IMR-90 (cell line): Measurements from ENCODE around the gene PGA3. TPM values are rescaled to one million over a fixed set of nuclear protein-coding genes. Genes with fewer than 3 reads are reported as not detected.

Source experiments
- ATAC-seq: fragments of 200-7000 bp; cut with Tn5 transposase; 2 replicates; pipeline ENCODE4 v1.9.1; 2020; ENCODE audit warnings: low read depth, mild to moderate bottlenecking, moderate library complexity
- BruUV-seq: library from RNA; stranded (reverse); fragments of 400-500 nt; replicated peaks from 2 replicates; lab custom pipeline; 2021; lab: Mats Ljungman, UMichigan
- CTCF ChIA-PET: fragments of 300-600 bp; formaldehyde crosslinking; extraction: SDS; loops from one replicate; lab custom pipeline; 2021; ENCODE audit warnings: antibody characterized with exemption; lab: Yijun Ruan, JAX
- POLR2A ChIA-PET: fragments of 300-600 bp; sonication (Branson Sonifier 250); formaldehyde crosslinking; loops from one replicate; lab custom pipeline; 2022; ENCODE audit warnings: antibody characterized with exemption; ENCODE audit not compliant: unreplicated experiment; lab: Charles Lee
- DNase-seq: peaks from one replicate; pipeline ENCODE4 v3.0.0; 2013
- H2AFZ ChIP-seq: replicated peaks from 2 replicates; pipeline ENCODE3; 2013; ENCODE audit warnings: low read length, mild to moderate bottlenecking; ENCODE audit not compliant: poor library complexity
- H2AK5ac ChIP-seq: 2 replicates; pipeline ENCODE4 v1.6.1; 2013; ENCODE audit warnings: low read depth, low read length, inconsistent platforms
- H2AK9ac ChIP-seq: replicated peaks from 2 replicates; pipeline ENCODE3; 2013; ENCODE audit warnings: mild to moderate bottlenecking, low read depth, low read length, moderate library complexity; ENCODE audit not compliant: poor library complexity
- H2BK120ac ChIP-seq: 2 replicates; pipeline ENCODE4 v1.6.1; 2013; ENCODE audit warnings: low read depth, low read length, inconsistent platforms
- H2BK15ac ChIP-seq: 3 replicates; pipeline ENCODE4 v1.6.1; 2013; ENCODE audit warnings: low read depth, low read length, inconsistent platforms
- H2BK20ac ChIP-seq: 2 replicates; pipeline ENCODE4 v1.6.1; 2013; ENCODE audit warnings: low read depth, mild to moderate bottlenecking, inconsistent platforms, low read length, moderate library complexity
- H2BK5ac ChIP-seq: 2 replicates; pipeline ENCODE4 v1.6.1; 2013; ENCODE audit warnings: mild to moderate bottlenecking, low read depth, low read length, inconsistent platforms; ENCODE audit not compliant: poor library complexity, severe bottlenecking
- H3K14ac ChIP-seq: replicated peaks from 2 replicates; pipeline ENCODE4 v1.6.1; 2013; ENCODE audit warnings: low read depth, low read length, inconsistent platforms
- H3K18ac ChIP-seq: 2 replicates; pipeline ENCODE4 v1.6.1; 2013; ENCODE audit warnings: low read depth, low read length, control low read depth
- H3K23ac ChIP-seq: 2 replicates; pipeline ENCODE4 v1.6.1; 2013; ENCODE audit warnings: low read depth, low read length, inconsistent platforms
- H3K27ac ChIP-seq: 2 replicates; pipeline ENCODE4 v1.5.1; 2013; ENCODE audit warnings: mild to moderate bottlenecking, control low read depth, low read length; ENCODE audit not compliant: insufficient read depth
- H3K27me3 ChIP-seq: 2 replicates; pipeline ENCODE4 v1.6.1; 2013; ENCODE audit warnings: low read length; ENCODE audit not compliant: control insufficient read depth, insufficient read depth
- H3K36me3 ChIP-seq: 2 replicates; pipeline ENCODE4 v1.6.1; 2013; ENCODE audit warnings: low read length, mixed read lengths; ENCODE audit not compliant: control insufficient read depth, insufficient read depth
- H3K4ac ChIP-seq: 2 replicates; pipeline ENCODE4 v1.6.1; 2013; ENCODE audit warnings: low read depth, low read length, inconsistent platforms
- H3K4me1 ChIP-seq: 2 replicates; pipeline ENCODE4 v1.6.1; 2013; ENCODE audit warnings: low read length, mixed read lengths; ENCODE audit not compliant: control insufficient read depth, insufficient read depth
- H3K4me2 ChIP-seq: 2 replicates; pipeline ENCODE4 v1.6.1; 2013; ENCODE audit warnings: low read depth, mild to moderate bottlenecking, control low read depth, low read length, moderate library complexity
- H3K4me3 ChIP-seq: 2 replicates; pipeline ENCODE4 v1.5.1; 2013; ENCODE audit warnings: low read depth, mild to moderate bottlenecking, control low read depth, low read length, moderate library complexity; ENCODE audit not compliant: insufficient read depth
- H3K56ac ChIP-seq: 2 replicates; pipeline ENCODE4 v1.6.1; 2013; ENCODE audit warnings: low read length, inconsistent platforms; ENCODE audit not compliant: insufficient read depth; ENCODE audit errors: extremely low read depth
- H3K79me1 ChIP-seq, 2 experiments: 2 replicates each; pipeline ENCODE4 v1.6.1; 2013; ENCODE audit warnings: low read length in 2 of 2, inconsistent platforms in 1 of 2, low read depth in 1 of 2
- H3K9ac ChIP-seq: 2 replicates; pipeline ENCODE4 v1.6.1; 2013; ENCODE audit warnings: low read depth, low read length, control low read depth
- H3K9me1 ChIP-seq: 2 replicates; pipeline ENCODE4 v1.6.1; 2013; ENCODE audit warnings: low read length, inconsistent platforms; ENCODE audit not compliant: insufficient read depth
- H3K9me3 ChIP-seq: 2 replicates; pipeline ENCODE4 v1.6.1; 2013; ENCODE audit warnings: low read length; ENCODE audit not compliant: control insufficient read depth, insufficient read depth
- H4K20me1 ChIP-seq: 2 replicates; pipeline ENCODE4 v1.6.1; 2013; ENCODE audit warnings: low read length, inconsistent platforms; ENCODE audit not compliant: insufficient read depth
- H4K5ac ChIP-seq: 2 replicates; pipeline ENCODE4 v1.6.1; 2013; ENCODE audit warnings: mild to moderate bottlenecking, low read depth, low read length, control low read depth
- H4K8ac ChIP-seq, 2 experiments: 2 replicates each; pipeline ENCODE4 v1.6.1; 2013; ENCODE audit warnings: low read depth in 2 of 2, low read length in 2 of 2, control low read depth in 1 of 2, inconsistent platforms in 1 of 2
- H4K91ac ChIP-seq: 2 replicates; pipeline ENCODE4 v1.6.1; 2013; ENCODE audit warnings: low read depth, low read length, inconsistent platforms; ENCODE audit not compliant: insufficient read depth
- BHLHE40 ChIP-seq: fragments of 150-350 bp; IDR thresholded peaks from 2 replicates; pipeline ENCODE4 v1.6.1; 2016; ENCODE audit warnings: mild to moderate bottlenecking, low read depth, low read length
- CEBPB ChIP-seq: IDR thresholded peaks from 2 replicates; pipeline ENCODE4 v1.6.1; 2012; ENCODE audit warnings: low read depth, low read length, improper control_type of control experiment
- ELK1 ChIP-seq: fragments of 150-350 bp; IDR thresholded peaks from 2 replicates; pipeline ENCODE4 v1.6.1; 2016; ENCODE audit warnings: low read depth, mild to moderate bottlenecking, low read length, moderate library complexity, borderline replicate concordance
- MAZ ChIP-seq: IDR thresholded peaks from 2 replicates; pipeline ENCODE4 v1.6.1; 2012; ENCODE audit warnings: low read depth, mild to moderate bottlenecking, low read length, improper control_type of control experiment, moderate library complexity, borderline replicate concordance
- POLR2A ChIP-seq: IDR thresholded peaks from 2 replicates; pipeline ENCODE4 v1.6.1; 2012; ENCODE audit warnings: mild to moderate bottlenecking, low read depth, low read length
- RAD21 ChIP-seq: IDR thresholded peaks from 2 replicates; pipeline ENCODE4 v1.6.1; 2012; ENCODE audit warnings: low read length, improper control_type of control experiment
- WGBS, 2 experiments: methylation state at CpG; one replicate each; pipeline versions ENCODE4 v1.1.5 to v1.1.7; 2013; ENCODE audit warnings: missing lambda C conversion rate in 2 of 2; ENCODE audit not compliant: insufficient read length in 1 of 2; ENCODE audit errors: extremely low coverage in 2 of 2; 5-methylcytosine and 5-hydroxymethylcytosine counted together
- dilution Hi-C: fragments of 300-500 bp; cut with HindIII; formaldehyde crosslinking; loops from one replicate; pipeline ENCODE4 v1.14.3; 2018; ENCODE audit warnings: low sequenced_read_pairs; ENCODE audit not compliant: unreplicated experiment
- in situ Hi-C: fragments of 300-500 bp; cut with MboI; formaldehyde crosslinking; loops from 3 replicates; pipeline ENCODE4 v1.14.3; 2019; ENCODE audit warnings: low sequenced_read_pairs, inconsistent platforms, mixed read lengths
- intact Hi-C: fragments of 100-400 bp; cut with micrococcal nuclease; formaldehyde crosslinking; loops from 2 replicates; pipeline ENCODE4 v1.10.0; 2022
- polyA plus RNA-seq, 3 experiments: library from polyadenylated mRNA; depleted of rRNA; stranded (reverse); fragments of >200 nt; gene quantifications; 2 replicates each; pipeline ENCODE4 v1.2.3, GENCODE V29; 2012; ENCODE audit warnings: low replicate concordance in 1 of 3
- total RNA-seq: library from RNA; depleted of rRNA; stranded (reverse); fragments of >200 nt; gene quantifications from 2 replicates; pipeline ENCODE4 v1.2.3, GENCODE V29; 2012
- TF ChIP-seq, protein P1 (sequence below): fragments of 150-350 bp; IDR thresholded peaks from 2 replicates; pipeline ENCODE4 v1.6.1; 2017; ENCODE audit warnings: mild to moderate bottlenecking, antibody characterized with exemption, low read length, low read depth

PGA3 gene
- total and polyA plus RNA-seq, 2 of the 4 experiments (the other 2 are of a cell fraction) = 0.18 TPM; not detected in 1

- peak within 1 kb of the TSS; percentile 86 for H2BK20ac ChIP-seq
- peak within 1 kb of the TSS; percentile 78 for H3K56ac ChIP-seq
- 0% methylated on average over 24 of the region's 85 CpGs; no CpG with 5 or more reads in 1 of the 2 experiments for WGBS, 2 experiments
- ATAC-seq (peak; percentile 96), DNase-seq (peak; percentile 83)
- H3K14ac ChIP-seq = peak within 1 kb of the TSS; percentile 99
- peaks cover 13% of the 10 kb centered on the region for H3K9me1 ChIP-seq
- peaks cover 9% of the 10 kb centered on the region for H3K4me1 ChIP-seq
- CTCF ChIA-PET = no interaction called here
- no peaks in the 10 kb centered on the region for H3K36me3 ChIP-seq
- peak within 1 kb of the TSS; percentile 92; the same call in 2 of the 3 replicates for H2BK15ac ChIP-seq
- H3K23ac ChIP-seq = peak within 1 kb of the TSS; percentile 99
- in situ Hi-C loops (no loop called here), intact Hi-C loops (no loop called here), dilution Hi-C loops (no loop called here)
- peak within 1 kb of the TSS; percentile 97 for H2AK5ac ChIP-seq
- no peaks in the 10 kb centered on the region for H4K20me1 ChIP-seq
- peaks cover 18 to 38% of the 10 kb centered on the region in 2 experiments for H3K79me1 ChIP-seq
- H3K9ac ChIP-seq = peak within 1 kb of the TSS; percentile 89
- peak within 1 kb of the TSS; percentile 92 for H2BK120ac ChIP-seq
- H4K5ac ChIP-seq = peak within 1 kb of the TSS; percentile 83
- POLR2A ChIA-PET = no interaction called here
- peak within 1 kb of the TSS; percentile 93 for H2AK9ac ChIP-seq
- H3K4me3 ChIP-seq = peak within 1 kb of the TSS; percentile 82
- peak within 1 kb of the TSS; percentile 100 for H3K4ac ChIP-seq
- H3K27ac ChIP-seq = peak within 1 kb of the TSS; percentile 85
- H3K4me2 ChIP-seq = peak within 1 kb of the TSS; percentile 97
- H4K91ac ChIP-seq = peak within 1 kb of the TSS; percentile 96
- BruUV-seq = no TSS peak
- peak within 1 kb of the TSS; percentile 98 for H2AFZ ChIP-seq
- H4K8ac ChIP-seq = peak within 1 kb of the TSS; percentile 98 to 99
- H3K27me3 ChIP-seq = no peaks in the 10 kb centered on the region
- TF ChIP-seq RAD21 (no peak), ELK1 (no peak), BHLHE40 (peak; percentile 71; the same call in 1 of the 2 replicates), POLR2A (peak; percentile 74), CEBPB (no peak), MAZ (peak; percentile 90; the same call in 1 of the 2 replicates)
- TF ChIP-seq, protein P1, sequence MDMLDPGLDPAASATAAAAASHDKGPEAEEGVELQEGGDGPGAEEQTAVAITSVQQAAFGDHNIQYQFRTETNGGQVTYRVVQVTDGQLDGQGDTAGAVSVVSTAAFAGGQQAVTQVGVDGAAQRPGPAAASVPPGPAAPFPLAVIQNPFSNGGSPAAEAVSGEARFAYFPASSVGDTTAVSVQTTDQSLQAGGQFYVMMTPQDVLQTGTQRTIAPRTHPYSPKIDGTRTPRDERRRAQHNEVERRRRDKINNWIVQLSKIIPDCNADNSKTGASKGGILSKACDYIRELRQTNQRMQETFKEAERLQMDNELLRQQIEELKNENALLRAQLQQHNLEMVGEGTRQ = peak; percentile 95
- H2BK5ac ChIP-seq = peak within 1 kb of the TSS; percentile 96
- H3K9me3 ChIP-seq = no peaks in the 10 kb centered on the region
- peak within 1 kb of the TSS; percentile 67 for H3K18ac ChIP-seq
Measured at GRCh38 chr11:61161190-61162091, 41.9 kb upstream of the PGA3 start, which contains the start of gene VPS37C. Gene VPS37C (minus strand): TSS chr11:61161426. CDS start chr11:61138829, 22,597 bp downstream.
